Neuron (in vitro differentiated cells): ENCODE measurements around the gene CDC25A.

Source experiments
- H2AFZ ChIP-seq: one replicate; pipeline ENCODE4 v1.6.1; 2013; ENCODE audit warnings: low read depth, mild to moderate bottlenecking, inconsistent platforms, low read length, moderate library complexity
- H3K27me3 ChIP-seq: one replicate; pipeline ENCODE4 v1.6.1; 2013; ENCODE audit warnings: low read length; ENCODE audit not compliant: insufficient read depth
- H3K36me3 ChIP-seq: one replicate; pipeline ENCODE4 v1.6.1; 2013; ENCODE audit warnings: low read length; ENCODE audit not compliant: insufficient read depth
- H3K4me1 ChIP-seq: one replicate; pipeline ENCODE4 v1.6.1; 2013; ENCODE audit warnings: low read length; ENCODE audit not compliant: insufficient read depth
- H3K4me3 ChIP-seq: 2 replicates; pipeline ENCODE4 v1.5.1; 2013; ENCODE audit warnings: mild to moderate bottlenecking, low read length, moderate library complexity
- H3K9me3 ChIP-seq: one replicate; pipeline ENCODE4 v1.6.1; 2013; ENCODE audit warnings: low read length

Gene CDC25A

GRCh38 chr3:48188266-48189201 is at the start of gene CDC25A:
TSS of gene CDC25A (minus strand) at chr3:48188417. CDS start at chr3:48187947, 470 bp downstream.
- Histone ChIP-seq H3K27me3 (no peaks in the 10 kb centered on the region), H3K36me3 (peaks cover 25% of the 10 kb centered on the region), H3K4me1 (peaks cover 21% of the 10 kb centered on the region), H2AFZ (peak within 1 kb of the TSS; percentile 96), H3K9me3 (no peaks in the 10 kb centered on the region), H3K4me3 (peak within 1 kb of the TSS; percentile 60)

- Histone ChIP-seq H3K27me3 (no peaks in the 10 kb centered on the region), H3K9me3 (no peaks in the 10 kb centered on the region)
Observed at GRCh38 chr3:48236531-48236930, 48.3 kb upstream of the CDC25A start.

GRCh38 chr3:48233542-48233941 is 45.3 kb upstream of the CDC25A start:
- no peak overlapping the region for H2AFZ ChIP-seq

More at GRCh38 chr3:48236531-48236930, 48.3 kb upstream of the CDC25A start:
- H3K4me1 ChIP-seq, result peaks cover 13% of the 10 kb centered on the region
- no peak overlapping the region for H2AFZ ChIP-seq
- no peak overlapping the region for H3K4me3 ChIP-seq
- no peaks in the 10 kb centered on the region for H3K36me3 ChIP-seq

GRCh38 chr3:48232734-48233133 is 44.5 kb upstream of the CDC25A start:
- Histone ChIP-seq H3K9me3 (no peaks in the 10 kb centered on the region), H3K4me3 (no peak overlapping the region), H2AFZ (peak overlapping the region; percentile 17), H3K36me3 (no peaks in the 10 kb centered on the region), H3K27me3 (no peaks in the 10 kb centered on the region), H3K4me1 (peaks cover 3% of the 10 kb centered on the region)

More at GRCh38 chr3:48233542-48233941, 45.3 kb upstream of the CDC25A start:
- Histone ChIP-seq H3K27me3 (no peaks in the 10 kb centered on the region), H3K4me3 (no peak overlapping the region), H3K4me1 (peaks cover 3% of the 10 kb centered on the region), H3K36me3 (no peaks in the 10 kb centered on the region), H3K9me3 (no peaks in the 10 kb centered on the region)

GRCh38 chr3:48232232-48232631 is 44.0 kb upstream of the CDC25A start:
- Histone ChIP-seq H3K4me1 (peaks cover 3% of the 10 kb centered on the region), H3K9me3 (no peaks in the 10 kb centered on the region), H2AFZ (no peak overlapping the region), H3K4me3 (no peak overlapping the region), H3K36me3 (no peaks in the 10 kb centered on the region), H3K27me3 (no peaks in the 10 kb centered on the region)

DNA sequence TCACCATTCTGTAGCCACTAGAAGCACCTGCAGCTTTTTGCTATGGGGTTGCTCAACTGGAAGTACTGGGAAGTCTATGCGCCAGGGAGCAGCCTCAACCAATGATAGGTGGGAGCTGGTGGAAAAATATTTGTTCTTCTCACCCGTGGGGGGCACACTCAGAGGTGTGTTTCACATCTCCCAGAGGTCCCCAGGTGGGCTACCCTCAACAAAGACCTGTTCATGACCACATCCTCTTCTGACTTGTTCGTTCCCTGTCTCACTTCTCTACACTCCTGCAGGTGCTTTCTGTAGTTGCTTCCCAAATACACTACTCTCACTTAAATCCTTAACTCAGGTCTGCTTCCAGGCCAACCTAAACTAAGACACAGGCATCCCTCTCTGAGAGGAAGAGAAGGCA is 38.7 kb upstream of the CDC25A start:
- Histone ChIP-seq H3K36me3 (no peaks in the 10 kb centered on the region), H3K4me1 (no peaks in the 10 kb centered on the region), H3K9me3 (no peaks in the 10 kb centered on the region), H3K4me3 (no peak overlapping the region), H3K27me3 (no peaks in the 10 kb centered on the region), H2AFZ (no peak overlapping the region)

- Histone ChIP-seq H3K9me3 (no peaks in the 10 kb centered on the region), H3K4me3 (no peak overlapping the region), H3K4me1 (no peaks in the 10 kb centered on the region), H3K27me3 (no peaks in the 10 kb centered on the region), H3K36me3 (no peaks in the 10 kb centered on the region), H2AFZ (no peak overlapping the region)
Observed at GRCh38 chr3:48225587-48225986, 37.4 kb upstream of the CDC25A start.

DNA sequence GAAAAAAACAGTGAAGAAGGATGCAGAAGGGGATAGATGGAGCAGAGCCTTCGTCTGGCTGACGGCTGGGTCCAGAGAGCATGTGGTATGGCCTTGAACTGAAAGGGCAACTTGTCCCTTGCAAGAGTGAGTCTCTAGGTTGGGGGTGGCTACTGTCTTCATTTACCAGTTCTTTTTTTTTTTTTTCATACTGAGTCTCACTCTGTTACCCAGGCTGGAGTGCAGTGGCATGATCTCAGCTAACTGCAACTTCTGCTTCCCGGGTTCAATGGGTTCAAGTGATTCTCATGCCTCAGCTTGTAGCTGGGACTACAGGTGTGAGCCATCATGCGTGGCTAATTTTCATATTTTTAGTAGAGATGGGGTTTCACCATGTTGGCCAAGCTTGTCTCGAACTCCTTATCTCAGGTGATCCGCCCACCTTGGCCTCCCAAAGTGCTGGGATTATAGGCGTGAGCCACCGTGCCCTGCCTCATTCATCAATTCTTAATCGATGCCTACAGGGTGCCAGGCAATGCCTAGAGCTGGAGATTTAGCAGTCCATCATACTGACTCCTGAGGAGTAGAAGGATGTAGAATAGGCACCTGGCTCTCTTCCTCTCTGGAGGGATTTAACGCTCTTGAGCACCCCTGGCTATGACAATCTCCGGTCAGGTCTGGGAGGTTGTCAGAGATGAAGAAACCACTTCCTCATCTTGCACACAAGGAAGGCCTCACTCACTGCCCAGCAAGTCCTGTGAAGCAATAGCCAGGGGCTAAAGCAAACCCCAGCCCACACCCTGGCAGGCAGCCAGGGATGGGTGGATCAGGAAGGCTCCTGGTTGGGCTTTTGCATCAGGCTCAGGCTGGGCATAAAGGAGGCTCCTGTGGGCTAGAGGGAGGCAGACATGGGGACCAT is 34.6 kb upstream of the CDC25A start, which contains the start of gene CAMP:
Gene CAMP, plus strand, starts transcription at position 880 of the 898 bp plus-strand sequence. Its CDS starts 17 bp downstream, at position 897.
- Histone ChIP-seq H3K9me3 (no peaks in the 10 kb centered on the region), H3K27me3 (no peaks in the 10 kb centered on the region), H3K36me3 (no peaks in the 10 kb centered on the region), H3K4me3 (no peak within 1 kb of the TSS), H3K4me1 (no peaks in the 10 kb centered on the region), H2AFZ (no peak within 1 kb of the TSS)

- H3K4me1 ChIP-seq, result no peaks in the 10 kb centered on the region
- no peaks in the 10 kb centered on the region for H3K36me3 ChIP-seq
- H3K4me3 ChIP-seq, result no peak overlapping the region
- H2AFZ ChIP-seq, result no peak overlapping the region
- no peaks in the 10 kb centered on the region for H3K27me3 ChIP-seq
- no peaks in the 10 kb centered on the region for H3K9me3 ChIP-seq
Observed at GRCh38 chr3:48220746-48221145, 32.5 kb upstream of the CDC25A start.

GRCh38 chr3:48219543-48219942 is 31.3 kb upstream of the CDC25A start:
- Histone ChIP-seq H2AFZ (no peak overlapping the region), H3K4me3 (no peak overlapping the region), H3K4me1 (no peaks in the 10 kb centered on the region), H3K27me3 (no peaks in the 10 kb centered on the region), H3K9me3 (no peaks in the 10 kb centered on the region), H3K36me3 (no peaks in the 10 kb centered on the region)

GRCh38 chr3:48218537-48218936 is 30.3 kb upstream of the CDC25A start:
- no peaks in the 10 kb centered on the region for H3K9me3 ChIP-seq
- H2AFZ ChIP-seq, result no peak overlapping the region
- no peaks in the 10 kb centered on the region for H3K4me1 ChIP-seq
- H3K4me3 ChIP-seq, result no peak overlapping the region
- H3K36me3 ChIP-seq, result no peaks in the 10 kb centered on the region
- no peaks in the 10 kb centered on the region for H3K27me3 ChIP-seq

GRCh38 chr3:48217449-48217848 is 29.2 kb upstream of the CDC25A start:
- Histone ChIP-seq H2AFZ (no peak overlapping the region), H3K4me3 (no peak overlapping the region), H3K4me1 (no peaks in the 10 kb centered on the region)

DNA sequence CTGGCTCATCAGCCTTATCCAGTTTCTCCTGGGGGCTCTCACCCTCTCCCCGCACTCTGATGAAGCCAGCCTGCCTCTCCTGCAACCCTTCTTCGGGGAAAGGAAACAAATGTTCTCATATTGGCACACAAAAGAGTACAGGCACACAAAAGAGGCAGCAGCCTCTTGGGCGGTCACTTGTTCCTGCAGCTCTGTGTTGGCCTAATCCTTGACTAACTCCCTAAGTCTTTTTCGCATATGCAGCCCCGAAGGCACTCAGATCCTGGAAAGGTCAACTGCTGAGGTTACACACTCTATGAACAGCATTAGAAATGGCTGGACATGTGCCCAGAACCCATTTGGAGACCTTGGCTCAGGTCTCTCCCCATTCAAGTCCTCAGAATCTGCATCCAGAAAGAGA is 27.7 kb upstream of the CDC25A start:
- Histone ChIP-seq H3K36me3 (no peaks in the 10 kb centered on the region), H3K4me3 (no peak overlapping the region), H3K4me1 (no peaks in the 10 kb centered on the region), H3K9me3 (no peaks in the 10 kb centered on the region), H3K27me3 (no peaks in the 10 kb centered on the region), H2AFZ (no peak overlapping the region)

More at GRCh38 chr3:48217449-48217848, 29.2 kb upstream of the CDC25A start:
- no peaks in the 10 kb centered on the region for H3K36me3 ChIP-seq
- H3K27me3 ChIP-seq, result no peaks in the 10 kb centered on the region
- no peaks in the 10 kb centered on the region for H3K9me3 ChIP-seq
